H1 (cell line): ENCODE results near the gene ANXA1. TPM values are rescaled to one million over a fixed set of nuclear protein-coding genes. Genes with fewer than 3 reads are reported as not detected.

ENCODE experiments used
- SAP30 ChIP-seq: fragments of 300-600 bp; sonication (generic); IDR thresholded peaks from 2 replicates; pipeline ENCODE4 v1.7.1; 2012; ENCODE audit warnings: low read length, moderate library complexity, mild to moderate bottlenecking, inconsistent platforms; ENCODE audit not compliant: insufficient read depth, insufficient replicate concordance
- SP2 ChIP-seq: IDR thresholded peaks from 2 replicates; pipeline ENCODE4 v1.6.1; 2012; ENCODE audit warnings: mild to moderate bottlenecking, low read length, inconsistent platforms
- SP4 ChIP-seq: IDR thresholded peaks from 2 replicates; pipeline ENCODE4 v1.6.1; 2012; ENCODE audit warnings: low read length, inconsistent platforms
- TBP ChIP-seq: IDR thresholded peaks from 2 replicates; pipeline ENCODE4 v1.6.1; 2011; ENCODE audit warnings: low read depth, low read length, improper control_type of control experiment
- YY1 ChIP-seq: IDR thresholded peaks from 2 replicates; pipeline ENCODE4 v1.6.1; 2011; ENCODE audit warnings: low read depth, mild to moderate bottlenecking, low read length
- polyA plus RNA-seq, 7 experiments: library from polyadenylated mRNA; depleted of rRNA in 3 of 7; stranded (reverse) in 5 of 7; unstranded in 2 of 7; fragments of >200 nt in 5 of 7; fragments of 200-250 nt in 2 of 7; gene quantifications; 1 replicate in 5 of 7; 2 replicates in 1 of 7; 4 replicates in 1 of 7; pipeline versions ENCODE4 v1.2.1 to v1.2.3, GENCODE V29; 2011 to 2013; ENCODE audit warnings: missing spikeins in 2 of 7, mixed read lengths in 2 of 7
- total RNA-seq: library from RNA; stranded (reverse); fragmentation: NEBNext Ultra II Directional; extraction: Animal tissue kit (Norgen Biotek cat#: 25700); gene quantifications from 2 replicates; pipeline ENCODE4 v1.2.1, GENCODE V29; 2021

Gene ANXA1
- total and polyA plus RNA-seq, 2 of the 8 experiments (the other 6 are each of a cell fraction or from before 2014, with no cell fraction given), result 0.71 to 5.7 TPM

DNA sequence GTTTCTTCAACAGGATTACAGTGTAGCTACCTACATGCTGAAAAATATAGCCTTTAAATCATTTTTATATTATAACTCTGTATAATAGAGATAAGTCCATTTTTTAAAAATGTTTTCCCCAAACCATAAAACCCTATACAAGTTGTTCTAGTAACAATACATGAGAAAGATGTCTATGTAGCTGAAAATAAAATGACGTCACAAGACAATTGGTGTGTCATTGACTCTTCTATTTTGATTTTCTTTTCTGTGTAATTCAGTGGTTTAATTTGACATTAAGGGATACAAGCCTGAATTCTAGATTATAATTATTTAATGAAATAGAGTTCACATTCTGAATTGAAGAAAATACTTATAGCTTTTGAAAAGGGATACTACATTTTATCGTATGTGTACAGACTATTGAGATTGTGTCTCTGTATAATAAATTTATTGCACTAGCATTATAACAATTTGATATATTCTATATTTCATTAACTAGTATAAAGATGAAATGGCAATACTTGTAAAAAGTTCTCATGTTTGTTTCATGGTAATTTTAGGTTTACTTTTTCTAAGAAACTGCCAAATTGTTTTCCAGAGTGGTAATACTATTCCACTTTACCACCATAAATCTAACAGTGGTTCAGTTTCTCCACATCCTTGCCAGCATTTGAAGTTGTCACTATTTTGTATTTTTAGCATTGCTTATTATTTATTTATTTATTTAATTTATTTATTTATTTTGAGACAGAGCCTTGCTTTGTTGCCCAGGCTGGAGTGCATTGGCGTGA lies 18.7 kb downstream of the ANXA1 start (continued):
- TF ChIP-seq YY1 (no peak), SP4 (no peak), SP2 (no peak), TBP (no peak), SAP30 (no peak)
